BLaER1 (cell line): ENCODE measurements around the gene UBE2Q2.

ENCODE experiments used
- H3K27ac ChIP-seq: shearing (Covaris generic); formaldehyde crosslinking; 2 replicates; pipeline ENCODE4 v1.8.1; 2022
- H3K27me3 ChIP-seq: shearing (Covaris generic); formaldehyde crosslinking; 2 replicates; pipeline ENCODE4 v1.8.1; 2022
- H3K36me3 ChIP-seq: shearing (Covaris generic); formaldehyde crosslinking; 2 replicates; pipeline ENCODE4 v1.8.1; 2022
- H3K4me1 ChIP-seq: shearing (Covaris generic); formaldehyde crosslinking; 2 replicates; pipeline ENCODE4 v1.8.1; 2022
- H3K4me2 ChIP-seq: shearing (Covaris generic); formaldehyde crosslinking; 2 replicates; pipeline ENCODE4 v1.8.1; 2022
- H3K4me3 ChIP-seq: shearing (Covaris generic); formaldehyde crosslinking; 2 replicates; pipeline ENCODE4 v1.8.1; 2022
- H3K9ac ChIP-seq: shearing (Covaris generic); formaldehyde crosslinking; 2 replicates; pipeline ENCODE4 v1.8.1; 2022
- H3K9me3 ChIP-seq: shearing (Covaris generic); formaldehyde crosslinking; 2 replicates; pipeline ENCODE4 v1.8.1; 2022
- H4K20me1 ChIP-seq: shearing (Covaris generic); formaldehyde crosslinking; 2 replicates; pipeline ENCODE4 v1.8.1; 2022
- Cebpa-rat ChIP-seq: shearing (Covaris generic); IDR thresholded peaks from 2 replicates; pipeline ENCODE4 v1.8.1; 2022

UBE2Q2 gene

DNA sequence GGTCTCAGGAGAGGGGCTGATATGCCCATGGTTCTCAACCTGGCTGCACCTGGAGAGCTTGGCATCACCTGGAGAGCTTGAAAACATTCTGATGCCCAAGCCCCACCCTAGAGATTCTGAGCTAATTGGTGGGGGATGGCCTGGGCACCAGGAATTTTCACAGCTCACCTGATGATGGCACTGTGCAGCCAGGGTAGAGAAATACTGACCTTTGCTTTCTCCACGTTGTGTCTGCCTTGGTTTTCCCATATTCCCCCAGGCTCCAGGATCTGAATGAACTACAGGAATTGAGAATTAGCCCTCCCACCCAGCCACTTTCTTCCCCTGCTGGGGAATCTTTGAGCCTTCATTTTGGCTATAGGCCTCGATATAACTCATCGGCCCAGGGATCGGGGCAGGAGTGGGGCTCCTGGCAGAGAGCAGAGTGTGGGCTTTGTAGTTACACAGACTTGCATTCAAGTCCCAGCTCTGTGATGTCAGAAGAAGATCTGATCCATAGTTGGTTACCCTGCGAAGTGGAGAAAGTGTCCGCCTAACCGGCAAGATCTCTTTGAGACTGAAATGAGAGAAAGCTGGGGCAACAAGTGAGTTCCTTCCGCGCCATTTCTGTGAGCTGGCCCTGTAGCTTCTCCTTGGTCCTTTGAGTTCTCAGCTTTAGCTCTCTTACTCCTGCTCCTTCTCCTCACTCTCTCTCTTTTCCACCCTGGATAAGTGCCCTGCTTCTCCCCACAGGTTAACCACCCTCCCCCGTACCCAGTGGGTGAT lies 33.1 kb upstream of the UBE2Q2 start:
- no peak overlapping the region for H3K9ac ChIP-seq
- 0 out of 2 replicates have a peak, but pooled peaks cover 6% of the 10 kb centered on the region for H3K4me1 ChIP-seq
- H4K20me1 ChIP-seq = no peaks in the 10 kb centered on the region
- no peak overlapping the region for H3K4me3 ChIP-seq
- no peak for TF ChIP-seq Cebpa-rat
- H3K27ac ChIP-seq = no peak overlapping the region
- H3K27me3 ChIP-seq = no peaks in the 10 kb centered on the region
- H3K4me2 ChIP-seq = no peak overlapping the region
- no peaks in the 10 kb centered on the region for H3K9me3 ChIP-seq
- no peaks in the 10 kb centered on the region for H3K36me3 ChIP-seq

DNA sequence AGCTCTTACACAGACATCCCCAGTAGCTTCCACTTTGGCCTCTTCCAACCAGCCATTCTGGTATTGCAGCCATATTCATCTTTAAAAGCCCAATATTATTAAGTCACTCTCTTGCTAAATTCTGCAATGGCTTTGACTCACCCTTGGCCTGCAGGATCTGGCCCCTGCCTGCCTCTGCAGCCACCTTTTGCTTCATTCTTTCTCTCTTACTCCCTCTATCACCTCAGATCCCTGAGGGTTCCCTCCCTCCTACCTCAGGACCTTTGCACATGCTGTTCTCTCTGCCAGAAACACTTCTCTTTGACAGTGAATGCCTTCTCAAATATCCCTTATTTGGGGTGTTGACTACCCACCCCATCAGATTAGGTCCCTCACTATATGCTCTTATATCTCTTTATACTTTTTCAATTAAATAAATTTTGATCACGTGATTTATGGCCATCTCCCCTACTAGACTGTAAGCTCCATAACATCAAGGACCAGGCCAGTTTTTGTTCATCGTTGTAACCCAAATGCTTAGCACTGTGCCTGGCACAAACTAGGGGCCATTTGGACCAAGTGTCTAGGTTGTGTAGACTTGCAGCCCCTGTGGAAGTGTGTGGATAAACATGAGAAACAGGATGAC lies 32.3 kb upstream of the UBE2Q2 start:
- Histone ChIP-seq H3K4me2 (no peak overlapping the region), H3K9ac (no peak overlapping the region), H3K9me3 (no peaks in the 10 kb centered on the region), H4K20me1 (no peaks in the 10 kb centered on the region), H3K27ac (no peak overlapping the region), H3K36me3 (no peaks in the 10 kb centered on the region), H3K4me1 (0 out of 2 replicates have a peak, but pooled peaks cover 6% of the 10 kb centered on the region), H3K27me3 (no peaks in the 10 kb centered on the region), H3K4me3 (no peak overlapping the region)
- no peak for TF ChIP-seq Cebpa-rat

DNA sequence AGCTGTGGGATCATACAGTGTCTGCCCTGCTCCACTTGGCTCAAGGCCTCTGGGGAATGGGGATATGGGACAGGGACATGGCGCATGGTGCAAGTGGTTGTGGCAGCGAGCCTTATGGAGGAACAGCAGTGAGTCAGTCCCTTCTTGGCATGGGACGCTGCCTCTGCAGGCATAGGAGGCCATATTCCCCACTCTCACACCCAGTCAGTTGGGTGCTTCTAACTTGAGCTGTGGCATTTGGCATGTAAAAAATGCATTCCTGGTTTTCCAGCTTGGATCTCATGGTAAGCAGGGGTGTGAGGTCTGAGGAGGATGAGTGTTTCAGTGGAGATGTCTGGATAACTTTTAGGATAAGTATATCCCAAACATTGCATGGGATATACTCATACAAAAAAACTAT lies 31.6 kb upstream of the UBE2Q2 start:
- no peaks in the 10 kb centered on the region for H3K27me3 ChIP-seq
- H3K9me3 ChIP-seq = no peaks in the 10 kb centered on the region
- H3K4me1 ChIP-seq = peaks cover 6% of the 10 kb centered on the region; the same call in 1 of the 2 replicates
- H3K4me2 ChIP-seq = no peak overlapping the region
- H3K27ac ChIP-seq = no peak overlapping the region
- no peak for TF ChIP-seq Cebpa-rat
- H3K9ac ChIP-seq = no peak overlapping the region
- H3K36me3 ChIP-seq = no peaks in the 10 kb centered on the region
- no peak overlapping the region for H3K4me3 ChIP-seq
- no peaks in the 10 kb centered on the region for H4K20me1 ChIP-seq

DNA sequence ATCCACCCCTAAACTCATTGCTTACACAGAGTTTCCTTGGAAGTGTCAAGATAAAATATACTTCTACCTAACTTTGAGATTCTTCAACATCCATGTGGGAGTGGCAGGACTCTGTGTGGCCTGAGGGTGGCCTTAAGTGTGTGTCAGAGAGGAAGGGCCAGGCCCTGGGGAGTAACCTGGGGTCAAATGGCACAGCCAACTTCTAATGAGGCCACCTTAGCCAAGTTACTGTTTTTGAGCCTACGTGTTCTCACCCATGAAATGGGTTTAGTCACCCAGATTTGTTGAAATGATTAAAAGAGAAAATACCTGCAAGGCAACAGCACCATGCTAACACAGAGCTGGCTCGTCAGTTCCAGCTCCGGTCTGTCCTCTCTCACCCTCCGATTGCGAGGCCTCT lies 28.5 kb upstream of the UBE2Q2 start:
- no peak overlapping the region for H3K4me3 ChIP-seq
- H3K36me3 ChIP-seq = no peaks in the 10 kb centered on the region
- no peak overlapping the region for H3K4me2 ChIP-seq
- no peaks in the 10 kb centered on the region for H4K20me1 ChIP-seq
- no peak overlapping the region for H3K27ac ChIP-seq
- H3K9me3 ChIP-seq = no peaks in the 10 kb centered on the region
- no peaks in the 10 kb centered on the region for H3K27me3 ChIP-seq
- H3K4me1 ChIP-seq = peaks cover 12% of the 10 kb centered on the region
- TF ChIP-seq Cebpa-rat = no peak
- no peak overlapping the region for H3K9ac ChIP-seq

DNA sequence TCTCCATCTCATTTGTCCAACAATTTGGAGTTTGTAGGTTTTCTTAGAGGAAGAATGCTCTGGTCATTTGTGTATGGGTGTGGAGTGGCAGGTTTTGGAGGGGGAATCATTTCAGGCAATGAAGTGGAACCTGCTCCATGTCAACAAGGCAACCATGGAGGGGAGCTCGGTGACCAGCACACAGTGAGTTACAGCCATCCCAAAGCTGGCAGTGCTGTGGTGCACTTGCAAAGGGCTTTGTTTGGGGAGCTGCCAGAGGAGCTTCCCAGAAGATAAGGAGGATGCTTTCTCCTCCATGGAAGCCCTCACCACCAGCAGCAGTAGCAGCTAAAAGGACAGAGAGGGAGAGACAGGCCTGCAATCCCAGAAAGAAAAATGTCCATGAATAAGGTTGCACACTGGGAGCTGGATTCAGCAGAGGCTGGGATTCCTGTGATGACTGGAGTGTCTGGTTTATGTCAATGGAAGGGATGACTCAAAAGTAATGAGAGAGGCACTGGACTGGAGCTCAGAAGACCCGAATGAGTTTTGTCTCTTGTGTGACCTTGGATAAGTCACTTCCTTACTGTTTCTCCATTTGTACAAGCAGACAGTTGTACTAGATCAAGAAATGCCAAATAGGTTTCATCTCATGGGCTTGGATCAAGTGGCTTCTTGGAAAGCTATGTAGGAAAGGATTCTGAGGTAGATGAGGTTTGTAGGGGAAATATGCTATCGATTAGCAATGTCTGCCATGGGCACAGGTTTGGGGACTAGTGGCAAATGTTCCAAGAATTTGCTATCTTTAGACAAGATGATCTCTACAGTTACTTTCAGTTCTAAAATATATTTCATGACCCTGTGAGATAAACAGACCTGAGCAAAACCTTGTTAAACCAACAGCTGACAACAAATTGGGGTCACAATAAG lies 27.2 kb upstream of the UBE2Q2 start:
- no peak overlapping the region for H3K4me2 ChIP-seq
- H3K36me3 ChIP-seq = no peaks in the 10 kb centered on the region
- H3K9me3 ChIP-seq = no peaks in the 10 kb centered on the region
- H3K4me1 ChIP-seq = peaks cover 12% of the 10 kb centered on the region
- H3K27ac ChIP-seq = no peak overlapping the region
- no peak for TF ChIP-seq Cebpa-rat
- no peaks in the 10 kb centered on the region for H3K27me3 ChIP-seq
- H3K9ac ChIP-seq = no peak overlapping the region
- no peaks in the 10 kb centered on the region for H4K20me1 ChIP-seq
- H3K4me3 ChIP-seq = no peak overlapping the region

DNA sequence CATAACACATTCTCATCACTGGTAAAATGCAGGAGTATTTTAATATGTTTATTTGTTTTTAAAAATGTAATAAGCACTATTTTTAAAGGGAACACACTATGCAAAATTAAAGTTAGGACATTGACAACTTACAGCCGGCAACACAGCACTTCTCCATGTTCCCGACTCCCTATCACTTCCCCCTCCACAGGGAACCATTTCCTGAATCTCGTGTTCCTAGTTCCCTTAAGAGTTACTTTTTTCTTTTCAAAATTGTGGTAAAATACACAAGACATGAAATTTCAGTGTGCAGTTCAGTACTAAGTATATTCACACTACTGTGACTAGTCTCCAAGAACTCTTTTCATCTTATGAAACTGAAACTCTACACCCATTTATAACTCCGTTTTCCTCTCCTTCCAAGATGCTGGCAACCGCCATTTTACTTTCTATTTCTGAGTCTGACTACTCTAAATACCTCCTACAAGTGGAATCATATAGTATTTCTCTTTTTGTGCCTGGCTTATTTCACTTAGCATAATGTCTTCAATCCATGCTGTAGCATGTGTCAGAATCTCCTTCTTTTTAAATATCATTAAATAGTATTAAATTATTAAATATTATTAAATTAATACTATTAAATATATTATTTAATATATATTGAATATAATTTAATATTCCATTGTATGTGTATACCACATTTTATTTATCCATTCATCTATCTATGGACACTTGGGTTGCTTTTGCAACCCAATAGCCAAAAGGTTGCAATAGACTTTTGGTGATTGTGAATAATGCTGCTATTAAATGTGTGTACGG lies 25.9 kb upstream of the UBE2Q2 start:
- no peak overlapping the region for H3K27ac ChIP-seq
- TF ChIP-seq Cebpa-rat = no peak
- H3K27me3 ChIP-seq = no peaks in the 10 kb centered on the region
- H4K20me1 ChIP-seq = no peaks in the 10 kb centered on the region
- no peaks in the 10 kb centered on the region for H3K9me3 ChIP-seq
- no peak overlapping the region for H3K9ac ChIP-seq
- peak overlapping the region; percentile 57 for H3K4me2 ChIP-seq
- peaks cover 12% of the 10 kb centered on the region for H3K4me1 ChIP-seq
- H3K4me3 ChIP-seq = no peak overlapping the region
- no peaks in the 10 kb centered on the region for H3K36me3 ChIP-seq

DNA sequence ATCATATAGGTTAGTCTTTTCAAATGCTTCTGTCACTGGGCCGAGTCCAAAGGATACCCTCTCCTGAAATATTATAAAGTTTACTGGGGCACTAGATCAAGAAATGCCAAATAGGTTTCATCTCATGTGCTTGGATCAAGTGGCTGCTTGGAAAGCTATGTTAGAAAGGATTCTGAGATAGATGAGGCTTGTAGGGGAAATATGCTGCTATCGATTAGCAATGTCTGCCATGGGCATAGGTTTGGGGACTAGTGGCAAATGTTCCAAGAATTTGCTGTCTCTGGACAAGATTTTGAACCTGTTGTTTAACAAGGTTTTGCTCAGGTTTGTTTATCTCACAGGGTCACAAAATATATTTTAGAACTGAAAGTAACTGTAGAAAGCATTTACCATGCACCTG lies 23.0 kb upstream of the UBE2Q2 start:
- no peak for TF ChIP-seq Cebpa-rat
- Histone ChIP-seq H4K20me1 (no peaks in the 10 kb centered on the region), H3K36me3 (no peaks in the 10 kb centered on the region), H3K4me3 (no peak overlapping the region), H3K4me1 (peaks cover 12% of the 10 kb centered on the region), H3K4me2 (no peak overlapping the region), H3K9me3 (no peaks in the 10 kb centered on the region), H3K27ac (no peak overlapping the region), H3K9ac (no peak overlapping the region), H3K27me3 (no peaks in the 10 kb centered on the region)

DNA sequence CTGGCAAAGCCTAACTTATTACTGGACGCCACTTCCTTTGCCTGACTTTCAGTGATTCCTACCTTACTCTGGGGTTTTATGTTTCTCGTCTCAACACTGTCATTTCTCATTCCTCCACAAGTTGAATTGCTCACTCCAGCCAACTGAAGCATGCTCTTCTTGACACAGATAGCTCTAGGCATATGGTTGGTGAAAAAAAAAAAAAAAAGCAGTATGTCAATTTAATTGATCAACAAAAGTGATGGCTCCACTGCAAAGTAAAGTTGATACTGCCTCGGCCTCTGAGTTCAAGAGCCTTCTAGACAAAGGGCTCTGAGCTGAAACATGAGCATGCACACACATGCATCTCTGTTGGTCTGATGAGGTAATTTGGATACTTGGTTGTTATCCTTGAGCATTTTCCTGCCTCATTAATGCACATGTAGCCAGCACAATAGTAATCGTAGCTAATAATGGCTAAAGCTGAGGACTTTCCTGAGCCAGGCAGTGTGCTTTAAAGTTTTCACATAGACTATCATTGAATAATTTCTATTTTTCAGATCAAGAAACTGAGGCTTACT lies 21.4 kb upstream of the UBE2Q2 start:
- no peak for TF ChIP-seq Cebpa-rat
- Histone ChIP-seq H3K9me3 (no peaks in the 10 kb centered on the region), H3K4me2 (no peak overlapping the region), H3K9ac (no peak overlapping the region), H4K20me1 (no peaks in the 10 kb centered on the region), H3K27ac (no peak overlapping the region), H3K4me3 (no peak overlapping the region), H3K27me3 (no peaks in the 10 kb centered on the region; the same call in 1 of the 2 replicates), H3K4me1 (peaks cover 9% of the 10 kb centered on the region), H3K36me3 (no peaks in the 10 kb centered on the region)
